Measurements from ENCODE around the gene ZFAND6. TPM values are rescaled to one million over a fixed set of nuclear protein-coding genes. Genes with fewer than 3 reads are reported as not detected.

Gene ZFAND6
- total RNA-seq, 2 experiments from 2014 or later, result 86.2 to 122 TPM

- intact Hi-C loops (cut with micrococcal nuclease; ENCODE audit: unreplicated experiment), result no loop called here
- CTCF ChIA-PET (ENCODE audit: unreplicated experiment), result no interaction called here
- H2AFZ ChIP-seq (ENCODE audit: low read length), result no peak overlapping the region
- no peak for DNase-seq (ENCODE audit: low spot score)
- BruUV-seq (replicated peaks), result no TSS peak
- TF ChIP-seq EZH2phosphoT487 (IDR thresholded peaks at IDR 0.05; ENCODE audit: borderline replicate concordance, low read depth, low read length) (no peak), CTCF (conservative IDR thresholded peaks at IDR 0.05; ENCODE audit: low read length) (no peak)
- no peak overlapping the region for H3K4me2 ChIP-seq (ENCODE audit: low read length)
- H3K36me3 ChIP-seq (ENCODE audit: insufficient read depth, low read length), result peaks cover 30% of the 10 kb centered on the region
- peaks cover 82% of the 10 kb centered on the region for H3K79me2 ChIP-seq (ENCODE audit: insufficient read depth, low read depth, low read length)
- no peak overlapping the region for H3K4me3 ChIP-seq (ENCODE audit: low read depth, low read length, poor library complexity, severe bottlenecking)
- H4K20me1 ChIP-seq (ENCODE audit: insufficient read depth, low read length), result peaks cover 19% of the 10 kb centered on the region
- H3K27ac ChIP-seq (ENCODE audit: low read depth, low read length, poor library complexity, severe bottlenecking), result no peak overlapping the region
- no peaks in the 10 kb centered on the region for H3K9me3 ChIP-seq (ENCODE audit: low read length)
- no peaks in the 10 kb centered on the region for H3K4me1 ChIP-seq (ENCODE audit: insufficient read depth, low read length, poor library complexity, severe bottlenecking)
- POLR2A ChIA-PET, result interaction anchor here (0.6 to 1.6 kb wide), 4 partner anchors 10 to 48 kb away, joined by 3 to 5 read pairs (median 4); no protein-coding TSS in a partner anchor
- no peaks in the 10 kb centered on the region for H3K9me2 ChIP-seq (ENCODE audit: insufficient read depth, low read length)
Measured at GRCh38 chr15:80087104-80087503, 27.6 kb downstream of the ZFAND6 start.

GRCh38 chr15:80090041-80090440 is 30.6 kb downstream of the ZFAND6 start:
- no peak overlapping the region for H3K4me3 ChIP-seq (ENCODE audit: low read depth, low read length, poor library complexity, severe bottlenecking)
- H3K36me3 ChIP-seq (ENCODE audit: insufficient read depth, low read length), result peaks cover 30% of the 10 kb centered on the region
- DNase-seq (ENCODE audit: low spot score), result no peak
- BruUV-seq (replicated peaks), result no TSS peak
- no peak overlapping the region for H3K27ac ChIP-seq (ENCODE audit: low read depth, low read length, poor library complexity, severe bottlenecking)
- H3K9me2 ChIP-seq (ENCODE audit: insufficient read depth, low read length), result no peaks in the 10 kb centered on the region
- H3K4me1 ChIP-seq (ENCODE audit: insufficient read depth, low read length, poor library complexity, severe bottlenecking), result no peaks in the 10 kb centered on the region
- intact Hi-C loops (cut with micrococcal nuclease; ENCODE audit: unreplicated experiment), result no loop called here
- POLR2A ChIA-PET, result interaction anchor here (0.6 to 1.5 kb wide), 4 partner anchors 10 to 58 kb away, joined by 3 read pairs; no protein-coding TSS in a partner anchor
- no peak overlapping the region for H2AFZ ChIP-seq (ENCODE audit: low read length)
- no peak overlapping the region for H3K4me2 ChIP-seq (ENCODE audit: low read length)
- H3K79me2 ChIP-seq (ENCODE audit: insufficient read depth, low read depth, low read length), result peaks cover 65% of the 10 kb centered on the region
- CTCF ChIA-PET (ENCODE audit: unreplicated experiment), result no interaction called here
- no peaks in the 10 kb centered on the region for H3K9me3 ChIP-seq (ENCODE audit: low read length)
- H4K20me1 ChIP-seq (ENCODE audit: insufficient read depth, low read length), result peaks cover 14% of the 10 kb centered on the region
- TF ChIP-seq EZH2phosphoT487 (IDR thresholded peaks at IDR 0.05; ENCODE audit: borderline replicate concordance, low read depth, low read length) (no peak), CTCF (conservative IDR thresholded peaks at IDR 0.05; ENCODE audit: low read length) (no peak)

GRCh38 chr15:80090879-80091503 is 31.5 kb downstream of the ZFAND6 start:
- no peak for DNase-seq (ENCODE audit: low spot score)
- intact Hi-C loops (cut with micrococcal nuclease; ENCODE audit: unreplicated experiment), result no loop called here
- H3K36me3 ChIP-seq (ENCODE audit: insufficient read depth, low read length), result peaks cover 30% of the 10 kb centered on the region
- no peak overlapping the region for H3K4me3 ChIP-seq (ENCODE audit: low read depth, low read length, poor library complexity, severe bottlenecking)
- no peaks in the 10 kb centered on the region for H3K9me2 ChIP-seq (ENCODE audit: insufficient read depth, low read length)
- ChIA-PET POLR2A (interaction anchor here (0.6 to 1.5 kb wide), 2 partner anchors 11 to 14 kb away, joined by 3 read pairs; no protein-coding TSS in a partner anchor), CTCF (ENCODE audit: unreplicated experiment) (no interaction called here)
- no peak overlapping the region for H2AFZ ChIP-seq (ENCODE audit: low read length)
- no peak overlapping the region for H3K27ac ChIP-seq (ENCODE audit: low read depth, low read length, poor library complexity, severe bottlenecking)
- H3K9me3 ChIP-seq (ENCODE audit: low read length), result no peaks in the 10 kb centered on the region
- no peak overlapping the region for H3K4me2 ChIP-seq (ENCODE audit: low read length)
- TF ChIP-seq EZH2phosphoT487 (IDR thresholded peaks at IDR 0.05; ENCODE audit: borderline replicate concordance, low read depth, low read length) (no peak), CTCF (conservative IDR thresholded peaks at IDR 0.05; ENCODE audit: low read length) (peak; percentile 74)
- H3K4me1 ChIP-seq (ENCODE audit: insufficient read depth, low read length, poor library complexity, severe bottlenecking), result no peaks in the 10 kb centered on the region
- BruUV-seq (replicated peaks), result no TSS peak
- H4K20me1 ChIP-seq (ENCODE audit: insufficient read depth, low read length), result peaks cover 23% of the 10 kb centered on the region
- peaks cover 67% of the 10 kb centered on the region for H3K79me2 ChIP-seq (ENCODE audit: insufficient read depth, low read depth, low read length)

All from OCI-LY7 (cell line).